Keratinocyte (primary cell): Measurements from ENCODE around the gene ARHGAP22. TPM values are rescaled to one million over a fixed set of nuclear protein-coding genes. Genes with fewer than 3 reads are reported as not detected.
A peak's percentile ranks its signal among the peaks of the same experiment; 100 is the strongest.

Experiments used
- DNase-seq: peaks from one replicate; pipeline ENCODE4 v3.0.0-alpha.2; 2011; ENCODE audit warnings: low read depth, missing footprints, low spot score
- FAIRE-seq: peaks from 2 replicates; lab custom pipeline; 2011; peaks lifted over from hg19 to GRCh38; lab: Jason Lieb, UNC
- H2AFZ ChIP-seq: 2 replicates; pipeline ENCODE4 v1.6.0; 2012; ENCODE audit warnings: low read length, control low read depth, inconsistent platforms; ENCODE audit not compliant: control insufficient read depth
- H3K27ac ChIP-seq: 2 replicates; pipeline ENCODE4 v1.5.1; 2011; ENCODE audit warnings: low read length; ENCODE audit not compliant: control insufficient read depth, insufficient read depth
- H3K27me3 ChIP-seq: 3 replicates; pipeline ENCODE4 v1.6.0; 2011; ENCODE audit warnings: low read length; ENCODE audit not compliant: control insufficient read depth, insufficient read depth; ENCODE audit errors: extremely low read depth
- H3K36me3 ChIP-seq, 2 experiments: 2 replicates in 1 of 2; 3 replicates in 1 of 2; pipeline ENCODE4 v1.5.1; 2011; ENCODE audit warnings: low read length in 2 of 2, mild to moderate bottlenecking in 1 of 2; ENCODE audit not compliant: control insufficient read depth in 2 of 2, insufficient read depth in 2 of 2; ENCODE audit errors: extremely low read depth in 1 of 2
- H3K4me1 ChIP-seq: 3 replicates; pipeline ENCODE4 v1.5.1; 2011; ENCODE audit warnings: low read length; ENCODE audit not compliant: control insufficient read depth, insufficient read depth; ENCODE audit errors: extremely low read depth
- H3K4me2 ChIP-seq: 3 replicates; pipeline ENCODE4 v1.6.0; 2011; ENCODE audit warnings: low read depth, low read length; ENCODE audit not compliant: control insufficient read depth, insufficient read depth; ENCODE audit errors: extremely low read depth
- H3K4me3 ChIP-seq, 3 experiments: fragments of 200-600 bp in 1 of 3; sonication (generic) in 1 of 3; 2 replicates in 2 of 3; 3 replicates in 1 of 3; pipeline ENCODE4 v1.5.1; 2011 to 2016; ENCODE audit warnings: low read length in 3 of 3, mild to moderate bottlenecking in 3 of 3, control low read depth in 2 of 3, inconsistent platforms in 1 of 3, low read depth in 1 of 3, mixed read lengths in 1 of 3, mixed run types in 1 of 3, moderate library complexity in 1 of 3; ENCODE audit not compliant: control insufficient read depth in 2 of 3, insufficient read depth in 2 of 3; ENCODE audit errors: extremely low read depth in 1 of 3
- H3K79me2 ChIP-seq: 2 replicates; pipeline ENCODE4 v1.6.0; 2012; ENCODE audit warnings: low read length; ENCODE audit not compliant: control insufficient read depth, insufficient read depth
- H3K9ac ChIP-seq: 3 replicates; pipeline ENCODE4 v1.6.0; 2011; ENCODE audit warnings: low read length; ENCODE audit not compliant: control insufficient read depth, insufficient read depth; ENCODE audit errors: extremely low read depth
- H3K9me1 ChIP-seq: 3 replicates; pipeline ENCODE4 v1.6.0; 2011; ENCODE audit warnings: low read length; ENCODE audit not compliant: control insufficient read depth, insufficient read depth; ENCODE audit errors: extremely low read depth
- H3K9me3 ChIP-seq: 2 replicates; pipeline ENCODE4 v1.5.1; 2012; ENCODE audit warnings: low read depth, low read length; ENCODE audit not compliant: control insufficient read depth
- H4K20me1 ChIP-seq: 3 replicates; pipeline ENCODE4 v1.6.0; 2011; ENCODE audit warnings: low read length; ENCODE audit not compliant: control insufficient read depth, insufficient read depth; ENCODE audit errors: extremely low read depth
- CTCF ChIP-seq, 3 experiments: IDR thresholded peaks in 1 of 3; conservative IDR thresholded peaks in 1 of 3; optimal IDR thresholded peaks in 1 of 3; 2 replicates in 2 of 3; 3 replicates in 1 of 3; pipeline versions ENCODE3 to v1.5.1; 2011; ENCODE audit warnings: low read length in 3 of 3, mild to moderate bottlenecking in 3 of 3, moderate library complexity in 2 of 3, control low read depth in 1 of 3, inconsistent platforms in 1 of 3; ENCODE audit not compliant: insufficient read depth in 2 of 3; ENCODE audit errors: extremely low read depth in 1 of 3
- EZH2 ChIP-seq: IDR thresholded peaks from one replicate; pipeline ENCODE4 v1.6.1; 2012; ENCODE audit warnings: inconsistent platforms, mild to moderate bottlenecking, low read length, moderate library complexity
- dilution Hi-C: fragments of 300-500 bp; cut with MboI; formaldehyde crosslinking; loops from one replicate; pipeline ENCODE4 v1.7.0; 2020; ENCODE audit warnings: low sequenced_read_pairs; ENCODE audit not compliant: extremely low pct_ligation_motif_present
- polyA minus RNA-seq, 3 experiments: library from RNA; depleted of rRNA, polyadenylated mRNA; stranded (reverse); fragments of >200 nt; gene quantifications; 1 replicate in 1 of 3; 2 replicates in 1 of 3; 3 replicates in 1 of 3; pipeline ENCODE4 v1.2.3, GENCODE V29; 2011
- polyA plus RNA-seq, 5 experiments: library from polyadenylated mRNA; depleted of rRNA in 3 of 5; stranded (reverse) in 3 of 5; stranded (forward) in 1 of 5; unstranded in 1 of 5; fragments of >200 nt; gene quantifications; 1 replicate in 1 of 5; 2 replicates in 3 of 5; 3 replicates in 1 of 5; pipeline versions ENCODE4 v1.2.1 to v1.2.3, GENCODE V29; 2011 to 2012; ENCODE audit warnings: missing spikeins in 2 of 5, low read depth in 1 of 5, low replicate concordance in 1 of 5

Gene ARHGAP22
- polyA plus RNA-seq: 4.9 to 8.7 TPM (median 6.4 TPM) in 3 replicates
- polyA plus RNA-seq (2011; ENCODE audit: low read depth): 3.0 TPM
- 4.1 and 7.4 TPM in 2 replicates for polyA plus RNA-seq (2011; cell fraction: cytosol; rRNA removed)
- 10.3 and 11.8 TPM in 2 replicates for polyA plus RNA-seq (2011; cell fraction: nucleus; rRNA removed)
- 2.9 and 17.7 TPM in 2 replicates for polyA plus RNA-seq (2012; ENCODE audit: low replicate concordance)
- 3.5 to 8.1 TPM (median 3.5 TPM) in 3 replicates for polyA minus RNA-seq
- 10.4 TPM for polyA minus RNA-seq (2011; cell fraction: cytosol; rRNA and poly(A)+ RNA removed)
- 6.7 and 8.0 TPM in 2 replicates for polyA minus RNA-seq (2011; cell fraction: nucleus; rRNA and poly(A)+ RNA removed)

- no peak within 1 kb of the TSS for H3K27ac ChIP-seq
- peak within 1 kb of the TSS; percentile 28 to 76 (median 55) for H3K4me3 ChIP-seq
- no peak for DNase-seq
- H3K4me2 ChIP-seq: peak within 1 kb of the TSS; percentile 77
- no peaks in the 10 kb centered on the region for H3K9me3 ChIP-seq
- no peaks in the 10 kb centered on the region for H4K20me1 ChIP-seq
- dilution Hi-C loops: no loop called here
- peaks cover 26% of the 10 kb centered on the region for H3K79me2 ChIP-seq
- peak within 1 kb of the TSS; percentile 81 for H2AFZ ChIP-seq
- H3K9ac ChIP-seq: peak within 1 kb of the TSS; percentile 51
- H3K27me3 ChIP-seq: peaks cover 19% of the 10 kb centered on the region
- FAIRE-seq: no peak
- TF ChIP-seq EZH2 (no peak), CTCF (optimal IDR thresholded peaks at IDR 0.05 in 1 of 3, IDR thresholded peaks at IDR 0.05 in 1 of 3, conservative IDR thresholded peaks at IDR 0.05 in 1 of 3; ENCODE audit: extremely low read depth in 1 of 3, insufficient read depth in 2 of 3, low read length in 3 of 3) (no peak)
- H3K36me3 ChIP-seq: no peaks in the 10 kb centered on the region
- H3K9me1 ChIP-seq: peaks cover 4% of the 10 kb centered on the region
- peaks cover 20% of the 10 kb centered on the region for H3K4me1 ChIP-seq
Measured at GRCh38 chr10:48604991-48605508, at the start of gene ARHGAP22. TSS of gene ARHGAP22 (minus strand) at chr10:48605073. CDS start at chr10:48604796, 277 bp downstream.

DNA sequence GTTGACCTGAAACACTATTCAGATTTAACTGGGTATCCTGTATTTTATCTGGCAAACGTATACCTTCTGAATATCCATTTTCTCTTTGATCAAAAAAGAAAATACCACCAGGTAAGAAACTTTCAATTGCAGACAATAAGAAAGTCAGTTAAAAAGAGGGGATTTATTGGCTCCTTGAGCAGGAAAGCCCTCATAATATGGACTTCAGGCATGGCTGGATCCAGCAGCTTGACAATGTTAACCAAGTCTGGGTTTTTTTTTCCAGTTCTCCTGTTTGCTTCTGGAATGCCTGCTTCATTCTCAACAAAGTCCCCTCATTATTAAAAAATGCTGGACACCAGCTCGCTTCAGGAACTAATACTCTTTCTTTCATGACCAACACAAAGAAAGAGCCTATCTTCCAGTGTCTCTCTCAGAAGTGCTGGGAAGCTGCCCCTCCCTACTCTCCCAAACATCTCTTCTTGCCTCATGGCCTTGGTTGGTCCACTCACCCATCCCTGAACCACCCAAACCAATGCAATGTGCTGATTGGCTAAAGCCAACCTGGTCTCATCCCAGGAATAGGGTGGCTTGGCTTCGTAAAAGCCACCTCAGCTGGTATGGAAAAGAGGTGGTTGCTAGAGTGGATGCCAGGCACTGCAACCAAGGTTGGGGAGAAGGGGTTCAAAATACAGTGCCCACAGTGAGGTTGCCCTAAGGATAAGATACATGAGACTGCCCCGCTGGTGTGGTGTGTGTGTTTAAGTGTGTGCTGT, 49.2 kb upstream of the ARHGAP22 start:
- no peak for TF ChIP-seq EZH2
- no peak for TF ChIP-seq CTCF (optimal IDR thresholded peaks at IDR 0.05 in 1 of 3, IDR thresholded peaks at IDR 0.05 in 1 of 3, conservative IDR thresholded peaks at IDR 0.05 in 1 of 3; ENCODE audit: extremely low read depth in 1 of 3, insufficient read depth in 2 of 3, low read length in 3 of 3)
- no peak overlapping the region for H2AFZ ChIP-seq
- no peaks in the 10 kb centered on the region for H4K20me1 ChIP-seq
- no peaks in the 10 kb centered on the region for H3K9me3 ChIP-seq
- FAIRE-seq (no peak), DNase-seq (no peak)
- peaks cover 29% of the 10 kb centered on the region for H3K27me3 ChIP-seq
- H3K4me3 ChIP-seq: no peak overlapping the region
- H3K4me2 ChIP-seq: no peak overlapping the region
- no peaks in the 10 kb centered on the region for H3K9me1 ChIP-seq
- no peak overlapping the region for H3K27ac ChIP-seq
- H3K9ac ChIP-seq: no peak overlapping the region
- no peaks in the 10 kb centered on the region for H3K36me3 ChIP-seq
- H3K4me1 ChIP-seq: peaks cover 12% of the 10 kb centered on the region
- H3K79me2 ChIP-seq: no peaks in the 10 kb centered on the region
- dilution Hi-C loops: no loop called here
